ENCODE results near the gene EFCAB8. TPM values are rescaled to one million over a fixed set of nuclear protein-coding genes. Genes with fewer than 3 reads are reported as not detected.

The EFCAB8 gene
- total RNA-seq, 2 experiments from 2014 or later: 0.24 to 0.83 TPM

GRCh38 chr20:32988008-32988407 is 129.3 kb downstream of the EFCAB8 start:
- ChIA-PET POLR2A (no interaction called here), CTCF (no interaction called here)
- no peaks in the 10 kb centered on the region for H3K36me3 Mint-ChIP-seq
- no peaks in the 10 kb centered on the region for H3K27me3 Mint-ChIP-seq
- no peaks in the 10 kb centered on the region for H3K9me3 Mint-ChIP-seq
- peaks cover 6% of the 10 kb centered on the region for H3K4me1 Mint-ChIP-seq (ENCODE audit: low read depth)
- no peak overlapping the region for H3K4me3 Mint-ChIP-seq
- DNase-seq: no peak
- H3K27ac Mint-ChIP-seq: no peak overlapping the region
- intact Hi-C loops (cut with micrococcal nuclease): no loop called here

- peaks cover 6% of the 10 kb centered on the region for H3K4me1 Mint-ChIP-seq (ENCODE audit: low read depth)
- ChIA-PET POLR2A (no interaction called here), CTCF (no interaction called here)
- peaks cover 2% of the 10 kb centered on the region for H3K36me3 Mint-ChIP-seq
- intact Hi-C loops (cut with micrococcal nuclease): no loop called here
- peaks cover 3% of the 10 kb centered on the region for H3K9me3 Mint-ChIP-seq
- no peak for DNase-seq
- H3K27ac Mint-ChIP-seq: no peak overlapping the region
- H3K27me3 Mint-ChIP-seq: no peaks in the 10 kb centered on the region
- H3K4me3 Mint-ChIP-seq: no peak overlapping the region
These were observed 131.0 kb downstream of the EFCAB8 start for GRCh38 chr20:32989507-32990283.

- intact Hi-C loops (cut with micrococcal nuclease): no loop called here
- Mint-ChIP-seq H3K4me3 (no peak overlapping the region), H3K9me3 (peaks cover 11% of the 10 kb centered on the region), H3K27ac (no peak overlapping the region), H3K27me3 (no peaks in the 10 kb centered on the region), H3K4me1 (ENCODE audit: low read depth) (peaks cover 6% of the 10 kb centered on the region), H3K36me3 (peaks cover 5% of the 10 kb centered on the region)
- CTCF ChIA-PET: interaction anchor here (1.0 kb wide), 1 partner anchor 41 kb away, joined by 3 read pairs; no protein-coding TSS in a partner anchor
- no peak for DNase-seq
- POLR2A ChIA-PET: no interaction called here
These were observed 131.7 kb downstream of the EFCAB8 start for GRCh38 chr20:32990426-32990825.

GRCh38 chr20:32991383-32991782 is 132.7 kb downstream of the EFCAB8 start:
- Mint-ChIP-seq H3K4me3 (no peak overlapping the region), H3K27ac (no peak overlapping the region), H3K9me3 (peaks cover 15% of the 10 kb centered on the region), H3K36me3 (peaks cover 5% of the 10 kb centered on the region), H3K4me1 (ENCODE audit: low read depth) (peaks cover 6% of the 10 kb centered on the region), H3K27me3 (no peaks in the 10 kb centered on the region)
- ChIA-PET CTCF (interaction anchor here (1.0 kb wide), 1 partner anchor 42 kb away, joined by 3 read pairs; no protein-coding TSS in a partner anchor), POLR2A (no interaction called here)
- DNase-seq: no peak
- intact Hi-C loops (cut with micrococcal nuclease): no loop called here

- no peak for DNase-seq
- Mint-ChIP-seq H3K9me3 (peaks cover 15% of the 10 kb centered on the region), H3K36me3 (peaks cover 5% of the 10 kb centered on the region), H3K27me3 (no peaks in the 10 kb centered on the region), H3K27ac (no peak overlapping the region), H3K4me3 (no peak overlapping the region), H3K4me1 (ENCODE audit: low read depth) (peaks cover 6% of the 10 kb centered on the region)
- ChIA-PET POLR2A (no interaction called here), CTCF (no interaction called here)
- intact Hi-C loops (cut with micrococcal nuclease): no loop called here
These were observed 133.3 kb downstream of the EFCAB8 start for GRCh38 chr20:32991792-32992641.

GRCh38 chr20:32993496-32994050 is 134.8 kb downstream of the EFCAB8 start:
- no peaks in the 10 kb centered on the region for H3K27me3 Mint-ChIP-seq
- ChIA-PET CTCF (interaction anchor here (1.0 to 3.0 kb wide), 2 partner anchors 11 to 87 kb away, joined by 3 to 11 read pairs; partner anchors contain the start of gene SUN5), POLR2A (no interaction called here)
- peaks cover 13% of the 10 kb centered on the region for H3K4me1 Mint-ChIP-seq (ENCODE audit: low read depth)
- peaks cover 5% of the 10 kb centered on the region for H3K36me3 Mint-ChIP-seq
- no peak overlapping the region for H3K4me3 Mint-ChIP-seq
- intact Hi-C loops (cut with micrococcal nuclease): loop anchor here (2.0 kb wide), 1 partner anchor 21 kb away; no protein-coding TSS in a partner anchor
- no peak for DNase-seq
- H3K27ac Mint-ChIP-seq: no peak overlapping the region
- peaks cover 15% of the 10 kb centered on the region for H3K9me3 Mint-ChIP-seq

GRCh38 chr20:32995802-32996201 is 137.1 kb downstream of the EFCAB8 start:
- Mint-ChIP-seq H3K4me3 (no peak overlapping the region), H3K4me1 (ENCODE audit: low read depth) (peaks cover 14% of the 10 kb centered on the region), H3K36me3 (peaks cover 5% of the 10 kb centered on the region), H3K27me3 (no peaks in the 10 kb centered on the region), H3K9me3 (peaks cover 15% of the 10 kb centered on the region), H3K27ac (no peak overlapping the region)
- ChIA-PET POLR2A (no interaction called here), CTCF (interaction anchor here (1.0 to 3.0 kb wide), 2 partner anchors 9 to 18 kb away, joined by 3 to 11 read pairs; partner anchors contain the start of gene SUN5)
- no peak for DNase-seq
- intact Hi-C loops (cut with micrococcal nuclease): loop anchor here (2.0 kb wide), 1 partner anchor 23 kb away; no protein-coding TSS in a partner anchor

GRCh38 chr20:32997431-32997830 is 138.7 kb downstream of the EFCAB8 start:
- ChIA-PET CTCF (interaction anchor here (1.1 kb wide), 1 partner anchor 21 kb away, joined by 3 read pairs; no protein-coding TSS in a partner anchor), POLR2A (no interaction called here)
- Mint-ChIP-seq H3K27me3 (no peaks in the 10 kb centered on the region), H3K4me3 (no peak overlapping the region), H3K4me1 (ENCODE audit: low read depth) (peaks cover 13% of the 10 kb centered on the region), H3K36me3 (peaks cover 5% of the 10 kb centered on the region), H3K27ac (no peak overlapping the region), H3K9me3 (peaks cover 15% of the 10 kb centered on the region)
- no peak for DNase-seq
- intact Hi-C loops (cut with micrococcal nuclease): no loop called here

- intact Hi-C loops (cut with micrococcal nuclease): no loop called here
- Mint-ChIP-seq H3K4me3 (no peak overlapping the region), H3K27me3 (no peaks in the 10 kb centered on the region), H3K9me3 (peaks cover 11% of the 10 kb centered on the region), H3K27ac (no peak overlapping the region), H3K36me3 (peaks cover 3% of the 10 kb centered on the region), H3K4me1 (ENCODE audit: low read depth) (peaks cover 15% of the 10 kb centered on the region)
- ChIA-PET CTCF (no interaction called here), POLR2A (no interaction called here)
- no peak for DNase-seq
These were observed 141.0 kb downstream of the EFCAB8 start for GRCh38 chr20:32999603-33000250.

GRCh38 chr20:33000802-33001466 is 142.2 kb downstream of the EFCAB8 start:
- no peak overlapping the region for H3K27ac Mint-ChIP-seq
- H3K4me1 Mint-ChIP-seq (ENCODE audit: low read depth): peaks cover 17% of the 10 kb centered on the region
- no peak for DNase-seq
- H3K4me3 Mint-ChIP-seq: no peak overlapping the region
- ChIA-PET CTCF (interaction anchor here (1.3 kb wide), 1 partner anchor 99 kb away, joined by 4 read pairs; no protein-coding TSS in a partner anchor), POLR2A (no interaction called here)
- H3K27me3 Mint-ChIP-seq: no peaks in the 10 kb centered on the region
- H3K9me3 Mint-ChIP-seq: peaks cover 3% of the 10 kb centered on the region
- intact Hi-C loops (cut with micrococcal nuclease): no loop called here
- H3K36me3 Mint-ChIP-seq: peaks cover 2% of the 10 kb centered on the region

- Mint-ChIP-seq H3K4me1 (ENCODE audit: low read depth) (peaks cover 15% of the 10 kb centered on the region), H3K27ac (no peak overlapping the region), H3K4me3 (no peak overlapping the region), H3K36me3 (peaks cover 2% of the 10 kb centered on the region), H3K27me3 (no peaks in the 10 kb centered on the region), H3K9me3 (peaks cover 3% of the 10 kb centered on the region)
- no peak for DNase-seq
- CTCF ChIA-PET: interaction anchor here (1.2 to 1.3 kb wide), 2 partner anchors 21 to 100 kb away, joined by 3 to 4 read pairs; no protein-coding TSS in a partner anchor
- POLR2A ChIA-PET: no interaction called here
- intact Hi-C loops (cut with micrococcal nuclease): no loop called here
These were observed 143.5 kb downstream of the EFCAB8 start for GRCh38 chr20:33002087-33002808.

Data from activated CD4-positive, alpha-beta memory T cell treated with anti-CD3 and anti-CD28 coated beads for 36 hours (primary cell).